Endodermal cell (in vitro differentiated cells): ENCODE data around the gene PDE6G. TPM values are rescaled to one million over a fixed set of nuclear protein-coding genes. Genes with fewer than 3 reads are reported as not detected.

ENCODE experiments used
- DNase-seq: peaks from one replicate; pipeline ENCODE4 v3.0.0-alpha.2; 2017
- H3K27ac ChIP-seq: 2 replicates; pipeline ENCODE4 v1.5.1; 2013; ENCODE audit warnings: mild to moderate bottlenecking, low read depth, low read length, moderate library complexity
- H3K27me3 ChIP-seq: 2 replicates; pipeline ENCODE4 v1.6.1; 2013; ENCODE audit warnings: mild to moderate bottlenecking, low read length, moderate library complexity; ENCODE audit not compliant: insufficient read depth, control insufficient read depth, poor library complexity, severe bottlenecking
- H3K36me3 ChIP-seq: 2 replicates; pipeline ENCODE4 v1.7.0; 2013; ENCODE audit warnings: mild to moderate bottlenecking, low read length, moderate library complexity; ENCODE audit not compliant: control insufficient read depth, insufficient read depth
- H3K4me1 ChIP-seq: one replicate; pipeline ENCODE4 v1.7.0; 2013; ENCODE audit warnings: low read length; ENCODE audit not compliant: control insufficient read depth, insufficient read depth
- H3K4me3 ChIP-seq: 2 replicates; pipeline ENCODE4 v1.5.1; 2013; ENCODE audit warnings: mild to moderate bottlenecking, low read length, moderate library complexity
- H3K9ac ChIP-seq: 2 replicates; pipeline ENCODE4 v1.6.1; 2013; ENCODE audit warnings: mild to moderate bottlenecking, low read length, moderate library complexity; ENCODE audit not compliant: poor library complexity, severe bottlenecking; ENCODE audit errors: extremely low read depth
- H3K9me3 ChIP-seq: 2 replicates; pipeline ENCODE4 v1.6.1; 2013; ENCODE audit warnings: mild to moderate bottlenecking, low read length, moderate library complexity; ENCODE audit not compliant: control insufficient read depth
- H3K27ac Mint-ChIP-seq: 2 replicates; pipeline ENCODE4 v1.8.0; 2020; ENCODE audit warnings: mixed read lengths
- H3K27me3 Mint-ChIP-seq: 2 replicates; pipeline ENCODE4 v1.8.0; 2021; ENCODE audit warnings: mild to moderate bottlenecking, mixed read lengths; ENCODE audit not compliant: insufficient read depth
- H3K36me3 Mint-ChIP-seq: 2 replicates; pipeline ENCODE4 v1.8.0; 2020; ENCODE audit warnings: low read depth, mixed read lengths
- H3K4me1 Mint-ChIP-seq: 2 replicates; pipeline ENCODE4 v1.8.0; 2020; ENCODE audit warnings: mixed read lengths
- H3K4me3 Mint-ChIP-seq: 2 replicates; pipeline ENCODE4 v1.8.0; 2020; ENCODE audit warnings: mild to moderate bottlenecking, moderate library complexity, mixed read lengths
- H3K9me3 Mint-ChIP-seq: 2 replicates; pipeline ENCODE4 v1.8.0; 2020; ENCODE audit warnings: mild to moderate bottlenecking, mixed read lengths
- CTCF ChIP-seq: fragments of 200-600 bp; sonication (generic); conservative IDR thresholded peaks from 2 replicates; pipeline ENCODE4 v1.5.0; 2021; ENCODE audit warnings: antibody characterized with exemption, mild to moderate bottlenecking
- WGBS, 2 experiments: methylation state at CpG; one replicate each; pipeline versions ENCODE4 v1.1.5 to v1.1.7; 2013; ENCODE audit warnings: missing lambda C conversion rate in 2 of 2, mixed read lengths in 1 of 2; ENCODE audit not compliant: insufficient coverage in 1 of 2, insufficient read length in 1 of 2; 5-methylcytosine and 5-hydroxymethylcytosine counted together
- total RNA-seq, 2 donors: library from RNA; stranded (reverse); fragmentation: NEBNext Ultra II Directional in 1 of 2; extraction: Animal tissue kit (Norgen Biotek cat#: 25700) in 1 of 2; gene quantifications; 2 replicates in 1 of 2; 3 replicates in 1 of 2; pipeline ENCODE4 v1.2.1, GENCODE V29; 2021

The PDE6G gene
- total RNA-seq, 2 donors from 2014 or later, result 3.2 to 4.3 TPM

GRCh38 chr17:81616877-81617276, 39.5 kb downstream of the PDE6G start:
- Mint-ChIP-seq H3K36me3 (peaks cover 88% of the 10 kb centered on the region), H3K27me3 (no peaks in the 10 kb centered on the region), H3K27ac (no peak overlapping the region), H3K4me1 (no peaks in the 10 kb centered on the region), H3K4me3 (no peak overlapping the region), H3K9me3 (peaks cover 20% of the 10 kb centered on the region)
- Histone ChIP-seq H3K27ac (no peak overlapping the region), H3K9ac (no peak overlapping the region), H3K36me3 (peaks cover 77% of the 10 kb centered on the region), H3K27me3 (no peaks in the 10 kb centered on the region), H3K4me3 (no peak overlapping the region), H3K9me3 (peaks cover 16% of the 10 kb centered on the region), H3K4me1 (no peaks in the 10 kb centered on the region)
- WGBS, 2 experiments, result 42 to 58% methylated on average over 5 to 7 of the region's 7 CpGs
- TF ChIP-seq CTCF, result no peak
- DNase-seq, result no peak

GRCh38 chr17:81615401-81615930, 40.9 kb downstream of the PDE6G start:
- H3K4me3 ChIP-seq, result no peak overlapping the region
- Mint-ChIP-seq H3K4me1 (no peaks in the 10 kb centered on the region), H3K4me3 (no peak overlapping the region), H3K27ac (no peak overlapping the region), H3K27me3 (no peaks in the 10 kb centered on the region), H3K36me3 (peaks cover 77% of the 10 kb centered on the region), H3K9me3 (peaks cover 20% of the 10 kb centered on the region)
- no peaks in the 10 kb centered on the region for H3K27me3 ChIP-seq
- H3K9ac ChIP-seq, result no peak overlapping the region
- H3K9me3 ChIP-seq, result peaks cover 16% of the 10 kb centered on the region
- H3K36me3 ChIP-seq, result peaks cover 70% of the 10 kb centered on the region
- no peak for TF ChIP-seq CTCF
- H3K4me1 ChIP-seq, result no peaks in the 10 kb centered on the region
- H3K27ac ChIP-seq, result no peak overlapping the region
- WGBS, 2 experiments, result 92 to 100% methylated on average over 3 to 4 of the region's 4 CpGs
- no peak for DNase-seq

GRCh38 chr17:81612172-81612970, 44.0 kb downstream of the PDE6G start:
- Mint-ChIP-seq H3K36me3 (peaks cover 78% of the 10 kb centered on the region), H3K9me3 (peaks cover 8% of the 10 kb centered on the region), H3K27ac (no peak overlapping the region), H3K4me3 (no peak overlapping the region), H3K4me1 (no peaks in the 10 kb centered on the region), H3K27me3 (no peaks in the 10 kb centered on the region)
- no peaks in the 10 kb centered on the region for H3K27me3 ChIP-seq
- no peak for TF ChIP-seq CTCF
- H3K4me1 ChIP-seq, result no peaks in the 10 kb centered on the region
- H3K36me3 ChIP-seq, result peaks cover 86% of the 10 kb centered on the region
- H3K9me3 ChIP-seq, result peaks cover 7% of the 10 kb centered on the region
- no peak overlapping the region for H3K4me3 ChIP-seq
- H3K9ac ChIP-seq, result no peak overlapping the region
- DNase-seq, result no peak
- no peak overlapping the region for H3K27ac ChIP-seq
- WGBS, 2 experiments, result 91 to 97% methylated on average over 13 to 15 of the region's 16 CpGs
